WERI-Rb-1 (cell line): Measurements from ENCODE around the gene TUBGCP3.
A peak's percentile ranks its signal among the peaks of the same experiment; 100 is the strongest.

Experiments
- DNase-seq: peaks from one replicate; pipeline ENCODE4 v3.0.0-alpha.2; 2020
- H3K27ac ChIP-seq: fragments of 250-450 bp; sonication (Bioruptor Pico); 2 replicates; pipeline ENCODE4 v1.5.1; 2020; ENCODE audit warnings: mild to moderate bottlenecking, moderate library complexity
- H3K27me3 ChIP-seq: fragments of 250-450 bp; sonication (Bioruptor Pico); 2 replicates; pipeline ENCODE4 v1.5.1; 2021; ENCODE audit warnings: mild to moderate bottlenecking, low read depth, moderate library complexity; ENCODE audit not compliant: insufficient read depth, severe bottlenecking
- H3K36me3 ChIP-seq: fragments of 250-450 bp; sonication (Bioruptor Pico); 2 replicates; pipeline ENCODE4 v1.5.1; 2020; ENCODE audit warnings: mild to moderate bottlenecking, moderate library complexity
- H3K4me3 ChIP-seq: 2 replicates; pipeline ENCODE4 v1.5.1; 2011; ENCODE audit warnings: low read depth, mild to moderate bottlenecking, control low read depth, low read length
- H3K9me3 ChIP-seq: fragments of 250-450 bp; sonication (Bioruptor Pico); 2 replicates; pipeline ENCODE4 v1.5.1; 2021; ENCODE audit warnings: mild to moderate bottlenecking, moderate library complexity; ENCODE audit not compliant: severe bottlenecking
- TF ChIP-seq, protein P1 (sequence below): IDR thresholded peaks from 2 replicates; pipeline ENCODE4 v1.5.1; 2011; ENCODE audit warnings: low read depth, mild to moderate bottlenecking, control low read depth, inconsistent platforms, low read length

Gene TUBGCP3

DNA sequence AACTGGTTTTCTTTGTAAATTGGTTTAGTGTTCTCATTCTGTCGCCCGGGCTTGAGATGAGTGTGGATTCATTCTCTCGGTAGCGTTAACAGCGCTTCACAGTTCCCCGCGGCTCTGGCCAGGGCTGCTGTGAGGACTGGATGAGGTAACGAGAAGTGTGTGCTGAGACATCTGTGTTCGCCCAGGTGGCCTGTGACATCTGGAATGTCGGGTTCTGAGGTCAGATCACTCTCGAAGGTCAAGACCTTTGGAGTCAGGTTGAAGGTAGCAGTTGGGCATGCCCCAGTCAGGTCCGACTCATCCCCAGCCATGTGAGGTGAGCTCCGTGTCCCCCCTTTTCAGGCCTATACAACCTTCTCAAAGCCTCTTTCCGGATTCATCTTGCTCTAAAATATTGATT lies 13.4 kb upstream of the TUBGCP3 start:
- Histone ChIP-seq H3K27me3 (peaks cover 36% of the 10 kb centered on the region), H3K4me3 (peak overlapping the region; percentile 13), H3K27ac (no peak overlapping the region), H3K36me3 (no peaks in the 10 kb centered on the region), H3K9me3 (no peaks in the 10 kb centered on the region)
- TF ChIP-seq, protein P1, sequence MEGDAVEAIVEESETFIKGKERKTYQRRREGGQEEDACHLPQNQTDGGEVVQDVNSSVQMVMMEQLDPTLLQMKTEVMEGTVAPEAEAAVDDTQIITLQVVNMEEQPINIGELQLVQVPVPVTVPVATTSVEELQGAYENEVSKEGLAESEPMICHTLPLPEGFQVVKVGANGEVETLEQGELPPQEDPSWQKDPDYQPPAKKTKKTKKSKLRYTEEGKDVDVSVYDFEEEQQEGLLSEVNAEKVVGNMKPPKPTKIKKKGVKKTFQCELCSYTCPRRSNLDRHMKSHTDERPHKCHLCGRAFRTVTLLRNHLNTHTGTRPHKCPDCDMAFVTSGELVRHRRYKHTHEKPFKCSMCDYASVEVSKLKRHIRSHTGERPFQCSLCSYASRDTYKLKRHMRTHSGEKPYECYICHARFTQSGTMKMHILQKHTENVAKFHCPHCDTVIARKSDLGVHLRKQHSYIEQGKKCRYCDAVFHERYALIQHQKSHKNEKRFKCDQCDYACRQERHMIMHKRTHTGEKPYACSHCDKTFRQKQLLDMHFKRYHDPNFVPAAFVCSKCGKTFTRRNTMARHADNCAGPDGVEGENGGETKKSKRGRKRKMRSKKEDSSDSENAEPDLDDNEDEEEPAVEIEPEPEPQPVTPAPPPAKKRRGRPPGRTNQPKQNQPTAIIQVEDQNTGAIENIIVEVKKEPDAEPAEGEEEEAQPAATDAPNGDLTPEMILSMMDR, result no peak
- DNase-seq, result peak; percentile 60

DNA sequence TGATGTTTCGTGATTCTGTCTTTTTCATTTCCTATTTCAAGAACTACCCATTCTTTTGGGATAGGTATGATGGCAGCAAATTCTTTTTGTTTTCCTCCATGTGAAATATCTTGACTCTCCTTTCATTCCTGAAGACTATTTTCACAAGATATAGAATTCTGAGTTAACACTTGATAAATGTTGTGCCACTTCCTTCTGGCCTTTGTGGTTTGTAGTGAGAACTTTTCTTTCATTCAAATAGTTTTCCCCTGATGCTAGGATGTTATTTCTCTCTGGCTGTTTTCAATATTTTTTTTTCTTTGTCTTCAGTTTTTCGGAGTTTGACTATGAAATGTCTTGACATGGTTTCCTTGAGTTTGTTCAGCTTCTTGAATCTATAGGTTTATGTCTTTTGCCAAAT lies 8.3 kb upstream of the TUBGCP3 start:
- no peak overlapping the region for H3K27ac ChIP-seq
- H3K36me3 ChIP-seq, result no peaks in the 10 kb centered on the region
- no peak overlapping the region for H3K4me3 ChIP-seq
- peaks cover 1% of the 10 kb centered on the region for H3K27me3 ChIP-seq
- peaks cover 7% of the 10 kb centered on the region for H3K9me3 ChIP-seq
- DNase-seq, result no peak
- TF ChIP-seq, protein P1, result no peak

DNA sequence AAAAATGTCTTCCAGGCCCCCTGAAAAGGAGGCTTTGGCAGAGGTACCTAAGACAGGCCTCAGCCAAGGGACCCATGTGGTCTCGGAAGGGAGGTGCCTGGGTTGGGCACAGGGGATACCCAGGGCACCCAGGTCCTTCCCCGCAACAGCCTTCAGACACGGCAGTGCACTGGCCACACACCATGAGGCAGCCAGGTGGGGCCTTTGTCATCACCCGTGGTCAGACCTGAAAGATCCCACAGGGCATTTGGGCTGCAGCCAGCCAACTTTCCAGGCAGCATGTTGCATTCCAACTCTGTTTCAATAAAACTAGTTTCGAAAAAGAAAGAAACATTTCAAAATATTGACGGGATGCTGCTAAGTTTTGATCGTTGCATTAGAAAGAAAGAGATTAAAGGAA lies 4.7 kb upstream of the TUBGCP3 start:
- Histone ChIP-seq H3K9me3 (peaks cover 14% of the 10 kb centered on the region), H3K4me3 (no peak overlapping the region), H3K36me3 (peaks cover 3% of the 10 kb centered on the region), H3K27me3 (no peaks in the 10 kb centered on the region), H3K27ac (no peak overlapping the region)
- TF ChIP-seq, protein P1, result no peak
- no peak for DNase-seq

DNA sequence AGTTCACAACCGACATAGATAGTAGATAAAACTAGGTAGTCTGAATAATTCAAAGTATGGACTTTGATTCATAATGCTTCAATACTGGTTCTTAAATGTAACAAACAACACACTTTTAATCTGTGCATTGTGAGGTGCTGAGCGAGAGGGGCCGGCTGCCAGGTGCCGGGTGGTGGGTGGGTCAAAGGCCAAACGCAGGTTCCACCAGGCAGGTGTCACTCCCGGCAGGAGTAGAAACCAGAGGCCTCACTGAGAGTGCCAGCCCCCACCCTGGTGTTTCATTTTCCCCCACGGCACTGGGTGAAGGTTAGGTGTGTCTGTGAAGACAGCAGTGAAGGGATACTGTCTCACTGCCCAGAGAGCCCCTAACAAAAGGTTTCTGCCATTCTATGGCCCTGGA lies 4.2 kb upstream of the TUBGCP3 start:
- no peak for DNase-seq
- Histone ChIP-seq H3K4me3 (no peak overlapping the region), H3K27ac (no peak overlapping the region), H3K27me3 (no peaks in the 10 kb centered on the region), H3K9me3 (peaks cover 14% of the 10 kb centered on the region), H3K36me3 (peaks cover 7% of the 10 kb centered on the region)
- TF ChIP-seq, protein P1, result no peak

DNA sequence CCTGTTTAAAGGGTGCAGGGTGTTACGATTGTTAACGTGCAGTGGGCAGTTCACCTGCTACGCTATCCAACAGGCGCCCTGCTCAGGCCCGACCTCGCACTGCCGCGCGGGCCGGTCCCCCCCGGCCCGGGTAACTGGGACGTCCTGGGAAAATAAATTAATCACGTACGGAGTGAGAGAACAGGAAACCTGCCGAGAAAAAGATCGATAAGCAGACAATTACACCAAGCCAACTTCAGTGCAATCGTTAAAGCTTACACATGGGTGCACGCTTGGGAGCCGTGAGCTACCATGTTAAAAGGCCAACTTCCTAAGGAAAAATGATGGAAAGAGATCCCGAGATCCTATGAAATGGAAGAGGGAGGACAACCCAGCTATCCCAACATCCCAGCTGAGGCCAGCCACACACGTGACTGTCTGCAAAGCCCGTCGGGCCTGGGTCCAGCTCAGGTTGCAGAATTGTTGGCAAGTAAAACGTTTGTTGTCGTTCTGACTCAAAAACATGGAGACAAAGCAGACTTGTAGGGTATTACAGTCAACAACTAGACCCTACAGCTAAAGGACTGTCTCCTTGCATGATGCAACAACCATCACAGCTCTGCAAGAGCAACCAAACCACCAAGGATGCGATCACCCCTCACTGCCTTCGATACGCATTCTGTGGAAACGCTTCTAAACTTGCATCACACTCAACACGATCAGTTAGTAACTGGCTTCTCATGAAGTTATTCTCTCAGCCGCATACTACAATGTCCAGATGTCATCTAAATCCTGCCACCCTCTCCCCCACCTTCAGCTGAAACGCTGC lies 741 bp upstream of the TUBGCP3 start:
- TF ChIP-seq, protein P1, result no peak
- peaks cover 7% of the 10 kb centered on the region for H3K9me3 ChIP-seq
- no peak for DNase-seq
- H3K27ac ChIP-seq, result peak overlapping the region; percentile 98
- peaks cover 27% of the 10 kb centered on the region for H3K36me3 ChIP-seq
- peak overlapping the region; percentile 93 for H3K4me3 ChIP-seq
- no peaks in the 10 kb centered on the region for H3K27me3 ChIP-seq
